Measurements from ENCODE around the gene WNK2. TPM values are rescaled to one million over a fixed set of nuclear protein-coding genes. Genes with fewer than 3 reads are reported as not detected.

The WNK2 gene
- total and polyA plus RNA-seq, 2 of the 4 experiments (the other 2 are of a cell fraction): not detected

DNA sequence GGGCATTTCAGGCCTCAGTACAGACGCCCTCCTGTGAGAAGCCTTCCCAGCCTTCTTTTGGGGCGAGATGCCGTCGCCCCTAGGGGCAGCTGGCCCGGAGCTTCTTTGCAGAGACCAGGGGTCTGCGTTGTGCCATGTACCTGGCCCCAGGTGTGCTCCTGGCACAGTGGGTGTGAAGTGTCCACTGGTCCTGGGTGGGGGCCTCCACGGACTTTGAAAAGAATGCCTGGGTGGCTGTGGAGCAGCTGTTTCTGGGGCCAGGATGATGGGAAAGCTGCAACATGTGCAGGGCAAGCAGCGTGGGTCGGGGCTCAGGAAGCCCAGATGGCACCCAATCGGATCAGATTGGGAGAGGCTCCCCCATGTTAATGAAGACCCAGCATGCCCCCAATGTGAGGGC is 47.8 kb downstream of the WNK2 start:
- H4K91ac ChIP-seq (ENCODE audit: insufficient read depth, low read depth, low read length): no peak overlapping the region
- no peak overlapping the region for H2BK5ac ChIP-seq (ENCODE audit: low read depth, low read length, poor library complexity, severe bottlenecking)
- H3K14ac ChIP-seq (replicated peaks; ENCODE audit: low read depth, low read length): no peak overlapping the region
- H3K79me1 ChIP-seq (ENCODE audit: low read depth in 1 of 2, low read length in 2 of 2): no peaks in the 10 kb centered on the region
- no peak for DNase-seq
- H2BK15ac ChIP-seq (ENCODE audit: low read depth, low read length): no peak overlapping the region
- H3K18ac ChIP-seq (ENCODE audit: low read depth, low read length): no peak overlapping the region
- peaks cover 8% of the 10 kb centered on the region; the same call in 1 of the 2 replicates for H3K27me3 ChIP-seq (ENCODE audit: control insufficient read depth, insufficient read depth, low read length)
- ChIA-PET POLR2A (ENCODE audit: unreplicated experiment) (no interaction called here), CTCF (no interaction called here)
- no peak overlapping the region for H2AK5ac ChIP-seq (ENCODE audit: low read depth, low read length)
- intact Hi-C loops (cut with micrococcal nuclease) (no loop called here), dilution Hi-C loops (cut with HindIII; ENCODE audit: low sequenced_read_pairs, unreplicated experiment) (no loop called here), in situ Hi-C loops (cut with MboI; ENCODE audit: low sequenced_read_pairs) (no loop called here)
- no peaks in the 10 kb centered on the region for H3K9me3 ChIP-seq (ENCODE audit: control insufficient read depth, insufficient read depth, low read length)
- no peak overlapping the region for H3K56ac ChIP-seq (ENCODE audit: extremely low read depth, insufficient read depth, low read length)
- no peak overlapping the region for H3K27ac ChIP-seq (ENCODE audit: insufficient read depth, low read length)
- no peak overlapping the region for H3K9ac ChIP-seq (ENCODE audit: low read depth, low read length)
- WGBS, 2 experiments (ENCODE audit: extremely low coverage in 2 of 2, insufficient read length in 1 of 2): 50% methylated on average over 3 of the region's 10 CpGs; no CpG with 5 or more reads in 1 of the 2 experiments
- no peak overlapping the region for H4K5ac ChIP-seq (ENCODE audit: low read depth, low read length)
- no peaks in the 10 kb centered on the region for H3K4me1 ChIP-seq (ENCODE audit: control insufficient read depth, insufficient read depth, low read length)
- no peak overlapping the region for H2BK120ac ChIP-seq (ENCODE audit: low read depth, low read length)
- H3K4ac ChIP-seq (ENCODE audit: low read depth, low read length): no peak overlapping the region
- no peaks in the 10 kb centered on the region for H3K9me1 ChIP-seq (ENCODE audit: insufficient read depth, low read length)
- H2AFZ ChIP-seq (replicated peaks; ENCODE audit: low read length, poor library complexity): no peak overlapping the region
- BruUV-seq (replicated peaks): no TSS peak
- no peaks in the 10 kb centered on the region for H3K36me3 ChIP-seq (ENCODE audit: control insufficient read depth, insufficient read depth, low read length)
- no peak overlapping the region for H3K4me3 ChIP-seq (ENCODE audit: insufficient read depth, low read depth, low read length)
- no peak overlapping the region for H2BK20ac ChIP-seq (ENCODE audit: low read depth, low read length)
- H2AK9ac ChIP-seq (replicated peaks; ENCODE audit: low read depth, low read length, poor library complexity): no peak overlapping the region
- no peak for ATAC-seq (ENCODE audit: low read depth)
- H3K23ac ChIP-seq (ENCODE audit: low read depth, low read length): no peak overlapping the region
- no peak for TF ChIP-seq MXI1 (IDR thresholded peaks at IDR 0.05; ENCODE audit: borderline replicate concordance, low read depth, low read length)
- TF ChIP-seq CHD1 (IDR thresholded peaks at IDR 0.05; ENCODE audit: low read depth, low read length): no peak
- TF ChIP-seq SMC3 (IDR thresholded peaks at IDR 0.05; ENCODE audit: low read depth, low read length): no peak
- TF ChIP-seq, protein P1, sequence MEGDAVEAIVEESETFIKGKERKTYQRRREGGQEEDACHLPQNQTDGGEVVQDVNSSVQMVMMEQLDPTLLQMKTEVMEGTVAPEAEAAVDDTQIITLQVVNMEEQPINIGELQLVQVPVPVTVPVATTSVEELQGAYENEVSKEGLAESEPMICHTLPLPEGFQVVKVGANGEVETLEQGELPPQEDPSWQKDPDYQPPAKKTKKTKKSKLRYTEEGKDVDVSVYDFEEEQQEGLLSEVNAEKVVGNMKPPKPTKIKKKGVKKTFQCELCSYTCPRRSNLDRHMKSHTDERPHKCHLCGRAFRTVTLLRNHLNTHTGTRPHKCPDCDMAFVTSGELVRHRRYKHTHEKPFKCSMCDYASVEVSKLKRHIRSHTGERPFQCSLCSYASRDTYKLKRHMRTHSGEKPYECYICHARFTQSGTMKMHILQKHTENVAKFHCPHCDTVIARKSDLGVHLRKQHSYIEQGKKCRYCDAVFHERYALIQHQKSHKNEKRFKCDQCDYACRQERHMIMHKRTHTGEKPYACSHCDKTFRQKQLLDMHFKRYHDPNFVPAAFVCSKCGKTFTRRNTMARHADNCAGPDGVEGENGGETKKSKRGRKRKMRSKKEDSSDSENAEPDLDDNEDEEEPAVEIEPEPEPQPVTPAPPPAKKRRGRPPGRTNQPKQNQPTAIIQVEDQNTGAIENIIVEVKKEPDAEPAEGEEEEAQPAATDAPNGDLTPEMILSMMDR (conservative IDR thresholded peaks at IDR 0.05; ENCODE audit: low read depth, low read length): no peak
- no peak for TF ChIP-seq FOS (IDR thresholded peaks at IDR 0.05; ENCODE audit: low read depth, low read length)
- no peak for TF ChIP-seq RAD21 (IDR thresholded peaks at IDR 0.05; ENCODE audit: low read length)
- no peak for TF ChIP-seq MAFK (IDR thresholded peaks at IDR 0.05; ENCODE audit: low read depth, low read length)
- no peak for TF ChIP-seq RFX5 (IDR thresholded peaks at IDR 0.05; ENCODE audit: low read depth, low read length)
- no peak for TF ChIP-seq RCOR1 (IDR thresholded peaks at IDR 0.05; ENCODE audit: insufficient replicate concordance, low read length)
- TF ChIP-seq, protein P2, sequence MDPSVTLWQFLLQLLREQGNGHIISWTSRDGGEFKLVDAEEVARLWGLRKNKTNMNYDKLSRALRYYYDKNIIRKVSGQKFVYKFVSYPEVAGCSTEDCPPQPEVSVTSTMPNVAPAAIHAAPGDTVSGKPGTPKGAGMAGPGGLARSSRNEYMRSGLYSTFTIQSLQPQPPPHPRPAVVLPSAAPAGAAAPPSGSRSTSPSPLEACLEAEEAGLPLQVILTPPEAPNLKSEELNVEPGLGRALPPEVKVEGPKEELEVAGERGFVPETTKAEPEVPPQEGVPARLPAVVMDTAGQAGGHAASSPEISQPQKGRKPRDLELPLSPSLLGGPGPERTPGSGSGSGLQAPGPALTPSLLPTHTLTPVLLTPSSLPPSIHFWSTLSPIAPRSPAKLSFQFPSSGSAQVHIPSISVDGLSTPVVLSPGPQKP (IDR thresholded peaks at IDR 0.05; ENCODE audit: borderline replicate concordance, low read depth, low read length): no peak
- no peak for TF ChIP-seq POLR2A (IDR thresholded peaks at IDR 0.05; ENCODE audit: low read depth, low read length)
- TF ChIP-seq CEBPB (IDR thresholded peaks at IDR 0.05; ENCODE audit: low read depth, low read length): no peak
- no peak for TF ChIP-seq MAZ (IDR thresholded peaks at IDR 0.05; ENCODE audit: borderline replicate concordance, low read depth, low read length)
- TF ChIP-seq, protein P3, sequence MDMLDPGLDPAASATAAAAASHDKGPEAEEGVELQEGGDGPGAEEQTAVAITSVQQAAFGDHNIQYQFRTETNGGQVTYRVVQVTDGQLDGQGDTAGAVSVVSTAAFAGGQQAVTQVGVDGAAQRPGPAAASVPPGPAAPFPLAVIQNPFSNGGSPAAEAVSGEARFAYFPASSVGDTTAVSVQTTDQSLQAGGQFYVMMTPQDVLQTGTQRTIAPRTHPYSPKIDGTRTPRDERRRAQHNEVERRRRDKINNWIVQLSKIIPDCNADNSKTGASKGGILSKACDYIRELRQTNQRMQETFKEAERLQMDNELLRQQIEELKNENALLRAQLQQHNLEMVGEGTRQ (IDR thresholded peaks at IDR 0.05; ENCODE audit: low read depth, low read length): no peak
- TF ChIP-seq NFE2L2 (IDR thresholded peaks at IDR 0.05; ENCODE audit: low read depth, low read length): no peak
- TF ChIP-seq BHLHE40 (IDR thresholded peaks at IDR 0.05; ENCODE audit: low read depth, low read length): no peak
- H4K20me1 ChIP-seq (ENCODE audit: insufficient read depth, low read length): no peaks in the 10 kb centered on the region
- H4K8ac ChIP-seq (ENCODE audit: low read depth in 2 of 2, low read length in 2 of 2): no peak overlapping the region
- H3K4me2 ChIP-seq (ENCODE audit: low read depth, low read length): no peak overlapping the region

Data from IMR-90 (cell line).